ENCODE results near the gene GRHL1. TPM values are rescaled to one million over a fixed set of nuclear protein-coding genes. Genes with fewer than 3 reads are reported as not detected.

Gene GRHL1
- total RNA-seq, 4 donors from 2014 or later, result 0.24 to 2.8 (median 1.4) TPM

DNA sequence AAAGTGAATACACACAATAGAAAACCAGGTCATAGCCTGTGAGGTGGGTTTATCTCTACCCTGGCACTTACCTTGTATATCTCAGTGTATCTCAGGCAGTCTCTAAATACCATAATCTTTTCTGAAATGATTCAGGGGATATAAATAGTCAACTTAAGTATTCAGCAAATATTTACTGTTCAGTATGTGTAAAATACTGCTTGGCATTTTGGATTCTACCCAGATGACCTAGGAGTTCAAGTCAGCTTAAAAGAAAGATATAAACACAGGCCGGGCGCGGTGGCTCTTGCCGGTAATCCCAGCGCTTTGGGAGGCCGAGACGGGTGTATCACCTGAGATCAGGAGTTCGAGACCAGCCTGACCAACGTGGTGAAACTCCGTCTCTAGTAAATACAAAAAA lies 23.8 kb downstream of the GRHL1 start:
- Histone ChIP-seq H3K36me3 (no peaks in the 10 kb centered on the region), H3K4me1 (no peaks in the 10 kb centered on the region), H3K9me3 (no peaks in the 10 kb centered on the region), H3K27me3 (no peaks in the 10 kb centered on the region), H3K4me3 (no peak overlapping the region), H3K27ac (no peak overlapping the region)
- intact Hi-C loops (cut with DNase I; ENCODE audit: low total_unique reads), result no loop called here
- DNase-seq, result no peak
- TF ChIP-seq, protein P1, sequence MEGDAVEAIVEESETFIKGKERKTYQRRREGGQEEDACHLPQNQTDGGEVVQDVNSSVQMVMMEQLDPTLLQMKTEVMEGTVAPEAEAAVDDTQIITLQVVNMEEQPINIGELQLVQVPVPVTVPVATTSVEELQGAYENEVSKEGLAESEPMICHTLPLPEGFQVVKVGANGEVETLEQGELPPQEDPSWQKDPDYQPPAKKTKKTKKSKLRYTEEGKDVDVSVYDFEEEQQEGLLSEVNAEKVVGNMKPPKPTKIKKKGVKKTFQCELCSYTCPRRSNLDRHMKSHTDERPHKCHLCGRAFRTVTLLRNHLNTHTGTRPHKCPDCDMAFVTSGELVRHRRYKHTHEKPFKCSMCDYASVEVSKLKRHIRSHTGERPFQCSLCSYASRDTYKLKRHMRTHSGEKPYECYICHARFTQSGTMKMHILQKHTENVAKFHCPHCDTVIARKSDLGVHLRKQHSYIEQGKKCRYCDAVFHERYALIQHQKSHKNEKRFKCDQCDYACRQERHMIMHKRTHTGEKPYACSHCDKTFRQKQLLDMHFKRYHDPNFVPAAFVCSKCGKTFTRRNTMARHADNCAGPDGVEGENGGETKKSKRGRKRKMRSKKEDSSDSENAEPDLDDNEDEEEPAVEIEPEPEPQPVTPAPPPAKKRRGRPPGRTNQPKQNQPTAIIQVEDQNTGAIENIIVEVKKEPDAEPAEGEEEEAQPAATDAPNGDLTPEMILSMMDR (IDR thresholded peaks at IDR 0.05), result no peak
- no peak for TF ChIP-seq POLR2A (IDR thresholded peaks at IDR 0.05)

DNA sequence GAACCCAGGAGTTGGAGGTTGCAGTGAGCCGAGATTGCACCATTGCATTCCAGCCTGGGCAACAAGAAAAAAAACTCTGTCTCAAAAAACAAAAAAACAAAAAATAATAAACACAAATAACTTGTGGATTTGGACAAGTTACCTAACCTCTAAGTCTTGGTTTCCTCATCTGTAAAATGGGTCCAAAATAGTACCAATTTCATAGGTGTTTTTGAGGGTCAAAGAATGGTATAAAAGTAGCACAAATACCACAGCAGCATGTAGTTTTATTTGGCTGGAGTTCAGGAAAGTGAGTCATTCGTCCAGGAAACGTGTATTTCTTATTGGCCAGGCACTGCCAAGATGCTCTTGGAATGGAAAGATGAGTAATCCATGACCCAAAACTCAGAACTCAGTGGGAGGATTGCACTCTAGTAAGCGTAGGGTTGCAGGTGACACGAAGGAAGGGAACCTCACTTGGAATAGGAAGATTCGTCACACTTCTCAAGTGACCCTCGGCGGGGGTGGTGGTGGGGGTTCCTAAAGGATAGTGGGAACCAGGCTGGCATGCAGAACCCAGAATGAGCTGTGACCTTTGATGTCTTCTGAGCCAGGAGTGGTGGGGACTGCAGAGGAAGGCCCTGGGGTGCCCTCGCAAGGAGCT lies 24.4 kb downstream of the GRHL1 start:
- no peaks in the 10 kb centered on the region for H3K4me1 ChIP-seq
- no peak for TF ChIP-seq POLR2A (IDR thresholded peaks at IDR 0.05)
- TF ChIP-seq, protein P1 (IDR thresholded peaks at IDR 0.05), result no peak

DNA sequence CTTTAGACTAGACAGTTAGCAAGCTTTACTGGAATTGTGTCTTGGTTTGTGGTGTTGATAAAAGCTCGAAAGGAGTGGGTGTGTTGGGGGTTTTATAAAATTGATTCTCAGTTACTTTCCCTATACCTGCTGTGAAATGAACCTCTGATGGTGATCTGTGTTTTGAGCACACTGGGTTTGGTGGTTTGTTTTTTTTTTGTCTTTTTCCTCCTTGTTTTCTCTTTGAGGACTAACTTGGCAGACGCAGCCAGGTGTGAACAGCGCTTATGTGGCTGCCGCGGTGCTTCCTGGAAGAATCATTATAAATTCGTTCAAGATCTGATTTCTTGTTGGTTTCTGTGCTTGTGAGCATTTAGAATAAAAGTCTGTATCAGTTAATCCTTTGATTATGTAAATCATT lies 28.5 kb downstream of the GRHL1 start:
- intact Hi-C loops (cut with DNase I; ENCODE audit: low total_unique reads), result loop anchor here (5.0 kb wide), 1 partner anchor 67 kb away; no protein-coding TSS in a partner anchor

More for the DNA sequence above, 24.4 kb downstream of the GRHL1 start:
- Histone ChIP-seq H3K36me3 (no peaks in the 10 kb centered on the region), H3K27me3 (no peaks in the 10 kb centered on the region), H3K9me3 (no peaks in the 10 kb centered on the region), H3K27ac (no peak overlapping the region), H3K4me3 (no peak overlapping the region)
- intact Hi-C loops (cut with DNase I; ENCODE audit: low total_unique reads), result no loop called here
- DNase-seq, result peak in 1 of 2 donors; percentile 46

DNA sequence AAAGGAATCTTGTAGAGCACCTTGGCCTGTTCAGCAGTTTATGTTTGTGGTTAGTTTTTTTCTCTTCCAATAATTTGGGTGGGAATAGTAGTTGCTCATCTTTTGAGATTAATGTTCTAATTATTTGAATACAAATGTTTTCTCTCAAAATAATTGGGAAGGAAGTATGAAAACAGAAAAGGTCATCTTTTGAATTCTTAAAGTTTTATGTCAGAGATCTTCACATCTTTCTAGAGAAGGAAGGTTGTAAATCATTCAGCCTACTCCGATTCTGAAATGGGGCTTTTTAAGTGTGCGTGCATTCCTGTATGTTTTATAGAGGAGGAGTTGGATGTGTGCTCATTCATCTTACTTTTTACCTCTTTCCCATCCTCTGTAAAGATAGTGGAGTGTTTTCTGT lies 29.0 kb downstream of the GRHL1 start:
- intact Hi-C loops (cut with DNase I; ENCODE audit: low total_unique reads), result loop anchor here (5.0 kb wide), 1 partner anchor 67 kb away; no protein-coding TSS in a partner anchor
- no peak overlapping the region for H3K27ac ChIP-seq

More for the DNA sequence above, 28.5 kb downstream of the GRHL1 start:
- H3K27me3 ChIP-seq, result no peaks in the 10 kb centered on the region
- H3K36me3 ChIP-seq, result no peaks in the 10 kb centered on the region
- TF ChIP-seq, protein P1 (IDR thresholded peaks at IDR 0.05), result no peak
- no peak for TF ChIP-seq POLR2A (IDR thresholded peaks at IDR 0.05)
- H3K27ac ChIP-seq, result no peak overlapping the region
- H3K9me3 ChIP-seq, result no peaks in the 10 kb centered on the region
- no peaks in the 10 kb centered on the region for H3K4me1 ChIP-seq
- DNase-seq, result no peak
- no peak overlapping the region for H3K4me3 ChIP-seq

DNA sequence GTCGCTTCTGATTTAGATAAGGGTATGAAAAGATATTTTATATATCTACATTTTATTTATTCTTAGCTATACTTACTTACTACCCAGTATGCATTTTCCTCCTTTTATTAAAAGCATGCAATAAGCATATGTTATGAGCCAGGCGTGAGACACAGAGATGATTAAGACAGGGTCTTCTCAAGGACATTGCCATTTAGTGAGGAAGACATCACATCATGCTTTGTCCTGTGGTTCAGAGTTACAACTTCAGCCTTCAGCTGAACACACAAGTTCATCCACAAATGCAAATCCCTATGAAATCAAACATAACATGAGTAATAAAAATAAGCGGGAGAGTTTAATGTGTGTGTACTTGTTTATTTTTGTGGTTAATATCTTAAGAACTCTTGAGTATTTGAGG lies 30.2 kb downstream of the GRHL1 start:
- no peaks in the 10 kb centered on the region for H3K9me3 ChIP-seq
- no peaks in the 10 kb centered on the region for H3K27me3 ChIP-seq
- H3K4me1 ChIP-seq, result no peaks in the 10 kb centered on the region
- no peaks in the 10 kb centered on the region for H3K36me3 ChIP-seq
- DNase-seq, result no peak
- no peak overlapping the region for H3K4me3 ChIP-seq
- TF ChIP-seq, protein P1 (IDR thresholded peaks at IDR 0.05), result no peak
- no peak for TF ChIP-seq POLR2A (IDR thresholded peaks at IDR 0.05)
- no peak overlapping the region for H3K27ac ChIP-seq
- intact Hi-C loops (cut with DNase I; ENCODE audit: low total_unique reads), result loop anchor here (5.0 kb wide), 1 partner anchor 66 kb away; no protein-coding TSS in a partner anchor

More for the DNA sequence above, 29.0 kb downstream of the GRHL1 start:
- Histone ChIP-seq H3K9me3 (no peaks in the 10 kb centered on the region), H3K36me3 (no peaks in the 10 kb centered on the region), H3K4me1 (no peaks in the 10 kb centered on the region), H3K4me3 (no peak overlapping the region), H3K27me3 (no peaks in the 10 kb centered on the region)
- DNase-seq, result no peak
- TF ChIP-seq, protein P1 (IDR thresholded peaks at IDR 0.05), result no peak
- TF ChIP-seq POLR2A (IDR thresholded peaks at IDR 0.05), result no peak
